Type B pancreatic cell (in vitro differentiated cells): ENCODE results near the gene PRUNE1. TPM values are rescaled to one million over a fixed set of nuclear protein-coding genes. Genes with fewer than 3 reads are reported as not detected.

Experiments
- DNase-seq: peaks from one replicate; pipeline ENCODE4 v3.0.0; 2021; ENCODE audit warnings: mixed read lengths; ENCODE audit not compliant: unreplicated experiment; ENCODE audit errors: extremely low spot score
- H3K27ac Mint-ChIP-seq: 2 replicates; pipeline ENCODE4 v1.8.0; 2021; ENCODE audit warnings: mild to moderate bottlenecking, mixed read lengths
- H3K27me3 Mint-ChIP-seq: 2 replicates; pipeline ENCODE4 v1.8.0; 2021; ENCODE audit warnings: mixed read lengths
- H3K36me3 Mint-ChIP-seq: 2 replicates; pipeline ENCODE4 v1.8.0; 2021; ENCODE audit warnings: mixed read lengths
- H3K4me1 Mint-ChIP-seq: one replicate; pipeline ENCODE4 v1.8.0; 2021; ENCODE audit warnings: mixed read lengths; ENCODE audit not compliant: unreplicated experiment
- H3K4me3 Mint-ChIP-seq: 2 replicates; pipeline ENCODE4 v1.8.0; 2021; ENCODE audit warnings: mild to moderate bottlenecking, mixed read lengths
- H3K9me3 Mint-ChIP-seq: 2 replicates; pipeline ENCODE4 v1.8.0; 2021; ENCODE audit warnings: mixed read lengths
- total RNA-seq: library from RNA; stranded (reverse); gene quantifications from 2 replicates; pipeline ENCODE4 v1.2.1, GENCODE V29; 2021; ENCODE audit warnings: low replicate concordance
- TF ChIP-seq, protein P1 (sequence below): fragments of 200-600 bp; sonication (generic); conservative IDR thresholded peaks from 2 replicates; pipeline ENCODE4 v1.5.0; 2021; ENCODE audit warnings: antibody characterized with exemption, mild to moderate bottlenecking

PRUNE1 gene
- total RNA-seq, 1 donor from 2014 or later, result 20.4 TPM

DNA sequence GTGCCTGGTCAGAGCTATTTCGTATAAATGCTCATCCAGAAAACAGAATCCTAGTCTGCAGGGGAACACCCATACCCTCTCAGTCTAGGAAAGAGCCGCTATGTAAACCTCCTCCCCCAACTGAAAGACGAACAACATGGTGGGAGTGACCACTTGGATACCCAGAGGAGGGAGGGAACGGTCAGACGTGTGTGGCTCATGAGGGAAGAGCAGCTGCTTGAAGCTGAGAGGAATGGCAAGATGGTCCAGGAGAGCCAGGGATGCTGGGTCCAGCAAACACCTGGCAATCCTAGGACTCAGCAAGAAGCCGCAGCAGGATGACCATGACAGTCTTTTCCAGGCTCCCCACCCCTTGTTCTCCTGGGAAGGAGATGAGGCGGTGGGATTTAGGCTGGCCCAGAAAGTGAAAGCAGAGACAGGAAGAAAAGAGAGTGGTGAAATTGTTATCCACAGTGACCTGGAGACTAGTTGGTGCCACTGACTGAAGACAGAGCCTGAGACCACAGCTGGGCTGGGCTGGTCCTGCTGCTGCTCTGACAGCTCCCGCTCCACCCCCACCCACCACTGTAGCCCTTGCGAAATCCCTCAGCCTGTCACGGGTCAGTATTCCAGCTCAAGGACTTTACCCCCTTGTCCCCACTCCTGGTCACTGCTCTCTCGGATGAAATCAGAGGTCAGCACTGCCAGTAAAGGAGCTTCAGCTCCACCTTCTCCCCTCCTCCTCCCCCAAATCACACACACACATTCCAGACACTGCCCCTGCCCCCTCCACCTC lies 37.3 kb upstream of the PRUNE1 start:
- Mint-ChIP-seq H3K4me3 (peak overlapping the region; percentile 86), H3K9me3 (no peaks in the 10 kb centered on the region), H3K36me3 (peaks cover 28% of the 10 kb centered on the region), H3K27ac (peak overlapping the region; percentile 80), H3K4me1 (peaks cover 36% of the 10 kb centered on the region), H3K27me3 (no peaks in the 10 kb centered on the region)
- TF ChIP-seq, protein P1, sequence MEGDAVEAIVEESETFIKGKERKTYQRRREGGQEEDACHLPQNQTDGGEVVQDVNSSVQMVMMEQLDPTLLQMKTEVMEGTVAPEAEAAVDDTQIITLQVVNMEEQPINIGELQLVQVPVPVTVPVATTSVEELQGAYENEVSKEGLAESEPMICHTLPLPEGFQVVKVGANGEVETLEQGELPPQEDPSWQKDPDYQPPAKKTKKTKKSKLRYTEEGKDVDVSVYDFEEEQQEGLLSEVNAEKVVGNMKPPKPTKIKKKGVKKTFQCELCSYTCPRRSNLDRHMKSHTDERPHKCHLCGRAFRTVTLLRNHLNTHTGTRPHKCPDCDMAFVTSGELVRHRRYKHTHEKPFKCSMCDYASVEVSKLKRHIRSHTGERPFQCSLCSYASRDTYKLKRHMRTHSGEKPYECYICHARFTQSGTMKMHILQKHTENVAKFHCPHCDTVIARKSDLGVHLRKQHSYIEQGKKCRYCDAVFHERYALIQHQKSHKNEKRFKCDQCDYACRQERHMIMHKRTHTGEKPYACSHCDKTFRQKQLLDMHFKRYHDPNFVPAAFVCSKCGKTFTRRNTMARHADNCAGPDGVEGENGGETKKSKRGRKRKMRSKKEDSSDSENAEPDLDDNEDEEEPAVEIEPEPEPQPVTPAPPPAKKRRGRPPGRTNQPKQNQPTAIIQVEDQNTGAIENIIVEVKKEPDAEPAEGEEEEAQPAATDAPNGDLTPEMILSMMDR, result no peak
- DNase-seq, result no peak

GRCh38 chr1:150971583-150972416 lies 36.4 kb upstream of the PRUNE1 start:
- TF ChIP-seq, protein P1, result peak; percentile 54
- Mint-ChIP-seq H3K27me3 (no peaks in the 10 kb centered on the region), H3K4me1 (peaks cover 38% of the 10 kb centered on the region), H3K27ac (peak overlapping the region; percentile 80), H3K4me3 (peak overlapping the region; percentile 86), H3K36me3 (peaks cover 20% of the 10 kb centered on the region), H3K9me3 (no peaks in the 10 kb centered on the region)
- no peak for DNase-seq

- H3K4me3 Mint-ChIP-seq, result peak overlapping the region; percentile 86
- no peaks in the 10 kb centered on the region for H3K9me3 Mint-ChIP-seq
- TF ChIP-seq, protein P1, result peak; percentile 13
- DNase-seq, result no peak
- peaks cover 14% of the 10 kb centered on the region for H3K36me3 Mint-ChIP-seq
- H3K27ac Mint-ChIP-seq, result peak overlapping the region; percentile 67
- peaks cover 40% of the 10 kb centered on the region for H3K4me1 Mint-ChIP-seq
- no peaks in the 10 kb centered on the region for H3K27me3 Mint-ChIP-seq
These were observed 35.8 kb upstream of the PRUNE1 start for GRCh38 chr1:150972417-150972940.

DNA sequence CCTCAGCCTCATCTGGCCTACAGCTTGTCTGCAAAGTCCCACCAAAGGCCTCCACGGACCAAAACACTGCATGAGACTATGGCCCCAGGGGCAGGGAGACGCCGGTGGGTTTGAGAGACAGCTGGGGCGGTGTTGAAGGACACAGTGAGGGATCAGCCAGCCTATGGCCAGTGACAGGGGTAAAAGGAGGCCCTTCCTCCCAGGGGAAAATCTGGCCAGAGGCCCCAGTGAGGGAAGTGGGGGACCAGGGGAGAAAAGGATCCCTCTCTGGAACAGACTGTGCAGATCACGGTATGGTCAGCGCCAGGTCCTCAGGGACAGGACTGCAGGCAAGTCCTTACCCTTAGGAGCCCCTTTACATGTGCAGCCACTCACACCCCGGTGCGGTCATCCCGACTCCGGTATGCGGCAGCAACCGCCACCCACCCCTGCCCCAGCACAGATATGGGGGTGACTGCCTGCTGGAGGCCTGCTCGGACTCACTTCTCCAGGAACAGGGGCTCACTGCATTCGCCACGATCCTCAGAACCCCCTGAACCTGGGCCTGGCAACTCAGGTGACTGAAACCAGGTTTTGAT lies 34.9 kb upstream of the PRUNE1 start:
- Mint-ChIP-seq H3K4me1 (peaks cover 40% of the 10 kb centered on the region), H3K9me3 (no peaks in the 10 kb centered on the region), H3K4me3 (peak overlapping the region; percentile 86), H3K36me3 (peaks cover 5% of the 10 kb centered on the region), H3K27me3 (no peaks in the 10 kb centered on the region), H3K27ac (peak overlapping the region; percentile 67)
- DNase-seq, result no peak
- TF ChIP-seq, protein P1, result no peak

- Mint-ChIP-seq H3K27ac (peak overlapping the region; percentile 67), H3K9me3 (no peaks in the 10 kb centered on the region), H3K36me3 (peaks cover under 1% of the 10 kb centered on the region), H3K4me3 (peak overlapping the region; percentile 86), H3K4me1 (peaks cover 37% of the 10 kb centered on the region), H3K27me3 (no peaks in the 10 kb centered on the region)
- no peak for DNase-seq
- TF ChIP-seq, protein P1, result no peak
These were observed 34.2 kb upstream of the PRUNE1 start for GRCh38 chr1:150973836-150974579.
